Esophagus muscularis mucosa (tissue), 4 donors: Measurements from ENCODE around the gene STK4. TPM values are rescaled to one million over a fixed set of nuclear protein-coding genes. Genes with fewer than 3 reads are reported as not detected.

Experiments
- DNase-seq: peaks from one replicate; pipeline ENCODE4 v3.0.0-alpha.2; 2017; ENCODE audit errors: extremely low spot score
- H3K27ac ChIP-seq, 4 donors: fragments of 200-600 bp; sonication (generic); replicated peaks in 1 of 4; 1 replicate in 3 of 4; 2 replicates in 1 of 4; pipeline ENCODE4 v1.5.1; 2016 to 2019; ENCODE audit warnings: mild to moderate bottlenecking in 1 of 4
- H3K27me3 ChIP-seq, 4 donors: fragments of 200-600 bp; sonication (generic); one replicate each; pipeline versions ENCODE4 v1.5.1 to v1.6.0; 2016 to 2019
- H3K36me3 ChIP-seq, 4 donors: fragments of 200-600 bp; sonication (generic); one replicate each; pipeline ENCODE4 v1.5.1; 2016 to 2019
- H3K4me1 ChIP-seq, 4 donors: fragments of 200-600 bp; sonication (generic); one replicate each; pipeline ENCODE4 v1.5.1; 2016 to 2019
- H3K4me3 ChIP-seq, 4 donors: fragments of 200-600 bp; sonication (generic); 1 replicate in 2 of 4; 2 replicates in 2 of 4; pipeline ENCODE4 v1.5.1; 2016 to 2019; ENCODE audit warnings: mild to moderate bottlenecking in 4 of 4, moderate library complexity in 1 of 4
- H3K9me3 ChIP-seq, 4 donors: fragments of 200-600 bp; sonication (generic); 1 replicate in 3 of 4; 2 replicates in 1 of 4; pipeline ENCODE4 v1.5.1; 2016 to 2019
- CTCF ChIP-seq, 3 experiments: fragments of 200-600 bp in 2 of 3; fragments of 450-650 bp in 1 of 3; sonication (generic) in 2 of 3; IDR thresholded peaks; one replicate each; pipeline ENCODE4 v1.5.1; 2017 to 2019; ENCODE audit warnings: antibody characterized with exemption in 3 of 3, mild to moderate bottlenecking in 2 of 3, moderate library complexity in 1 of 3
- EP300 ChIP-seq: sonication (generic); formaldehyde crosslinking; IDR thresholded peaks from one replicate; pipeline ENCODE4 v1.6.1; 2017; ENCODE audit warnings: antibody characterized with exemption
- POLR2A ChIP-seq: fragments of 450-650 bp; IDR thresholded peaks from one replicate; pipeline ENCODE4 v1.6.1; 2017; ENCODE audit warnings: antibody characterized with exemption, moderate library complexity, mild to moderate bottlenecking, low read depth
- POLR2AphosphoS5 ChIP-seq, 2 donors: sonication (generic); formaldehyde crosslinking; IDR thresholded peaks; one replicate each; pipeline ENCODE4 v1.6.1; 2017; ENCODE audit warnings: antibody characterized with exemption in 2 of 2
- WGBS: methylation state at CpG from one replicate; pipeline ENCODE4 v1.1.5; 2018; 5-methylcytosine and 5-hydroxymethylcytosine counted together
- intact Hi-C: fragments of 100-400 bp; cut with DNase I; formaldehyde crosslinking; loops from one replicate; pipeline ENCODE4 v1.15.1; 2023
- total RNA-seq, 4 donors: library from RNA; depleted of rRNA; stranded (reverse); fragments of >200 nt; gene quantifications; one replicate each; pipeline versions ENCODE4 v1.1.0 to v1.2.1, GENCODE V29; 2016

STK4 gene
- total RNA-seq, 4 donors from 2014 or later = 26.0 to 31.6 (median 27.7) TPM

- intact Hi-C loops = no loop called here
- Histone ChIP-seq H3K27me3 (peaks cover 0 to 6% (median 0%) of the 10 kb centered on the region in 4 donors), H3K4me1 (peaks cover 0 to 2% (median 0%) of the 10 kb centered on the region in 4 donors), H3K9me3 (no peaks in the 10 kb centered on the region), H3K4me3 (no peak overlapping the region), H3K27ac (no peak overlapping the region), H3K36me3 (peaks cover 0 to 9% (median 0%) of the 10 kb centered on the region in 4 donors)
- 100% methylated on average over 3 of the region's 3 CpGs for WGBS
- no peak for DNase-seq
- TF ChIP-seq POLR2A = no peak
- no peak for TF ChIP-seq POLR2AphosphoS5 (IDR thresholded peaks at IDR 0.05)
- TF ChIP-seq CTCF (IDR thresholded peaks at IDR 0.05) = no peak
- no peak for TF ChIP-seq EP300
Observed at GRCh38 chr20:45090481-45090880, 124.2 kb downstream of the STK4 start.

- no peak for DNase-seq
- H3K4me3 ChIP-seq = no peak overlapping the region
- 75% methylated on average over 3 of the region's 3 CpGs for WGBS
- peaks cover 0 to 7% (median 0%) of the 10 kb centered on the region in 4 donors for H3K4me1 ChIP-seq
- H3K9me3 ChIP-seq = no peaks in the 10 kb centered on the region
- peaks cover 0 to 15% (median 3%) of the 10 kb centered on the region in 4 donors for H3K27me3 ChIP-seq
- intact Hi-C loops = no loop called here
- H3K36me3 ChIP-seq = peaks cover 0 to 2% (median 0%) of the 10 kb centered on the region in 4 donors
- H3K27ac ChIP-seq = no peak overlapping the region
- TF ChIP-seq POLR2A (no peak), CTCF (IDR thresholded peaks at IDR 0.05) (no peak)
Observed at GRCh38 chr20:45091366-45091765, 125.1 kb downstream of the STK4 start.

GRCh38 chr20:45092898-45093297, 126.6 kb downstream of the STK4 start:
- H3K4me3 ChIP-seq = no peak overlapping the region
- H3K27me3 ChIP-seq = peaks cover 0 to 30% (median 16%) of the 10 kb centered on the region in 4 donors
- H3K27ac ChIP-seq = no peak overlapping the region
- H3K36me3 ChIP-seq = no peaks in the 10 kb centered on the region
- H3K9me3 ChIP-seq = no peaks in the 10 kb centered on the region
- no peak for DNase-seq
- TF ChIP-seq EP300 (no peak), POLR2A (no peak), POLR2AphosphoS5 (IDR thresholded peaks at IDR 0.05) (no peak), CTCF (IDR thresholded peaks at IDR 0.05) (no peak)
- intact Hi-C loops = no loop called here
- 91% methylated on average over 7 of the region's 7 CpGs for WGBS
- H3K4me1 ChIP-seq = peaks cover 2 to 14% (median 5%) of the 10 kb centered on the region in 4 donors

GRCh38 chr20:45094201-45094600, 127.9 kb downstream of the STK4 start:
- intact Hi-C loops = no loop called here
- H3K27me3 ChIP-seq = peaks cover 0 to 43% (median 23%) of the 10 kb centered on the region in 4 donors
- H3K4me1 ChIP-seq = peaks cover 6 to 23% (median 13%) of the 10 kb centered on the region in 4 donors
- WGBS = 92% methylated on average over 2 of the region's 2 CpGs
- no peak overlapping the region for H3K27ac ChIP-seq
- H3K4me3 ChIP-seq = no peak overlapping the region
- no peaks in the 10 kb centered on the region for H3K36me3 ChIP-seq
- no peak for DNase-seq
- no peaks in the 10 kb centered on the region for H3K9me3 ChIP-seq
- TF ChIP-seq EP300 (no peak), POLR2AphosphoS5 (IDR thresholded peaks at IDR 0.05) (no peak)

- no peak overlapping the region for H3K27ac ChIP-seq
- H3K9me3 ChIP-seq = no peaks in the 10 kb centered on the region
- intact Hi-C loops = loop anchor here (5.0 kb wide), 2 partner anchors 53 to 83 kb away; no protein-coding TSS in a partner anchor
- peaks cover 6 to 23% (median 13%) of the 10 kb centered on the region in 4 donors for H3K4me1 ChIP-seq
- 99% methylated on average over 9 of the region's 11 CpGs for WGBS
- no peak overlapping the region for H3K4me3 ChIP-seq
- no peak for DNase-seq
- peaks cover 0 to 52% (median 26%) of the 10 kb centered on the region in 4 donors for H3K27me3 ChIP-seq
- H3K36me3 ChIP-seq = no peaks in the 10 kb centered on the region
- TF ChIP-seq POLR2AphosphoS5 (IDR thresholded peaks at IDR 0.05) (no peak), CTCF (IDR thresholded peaks at IDR 0.05) (no peak), EP300 (no peak), POLR2A (no peak)
Observed at GRCh38 chr20:45094864-45095574, 128.7 kb downstream of the STK4 start.
